SK-N-MC (cell line): ENCODE data around the gene HLA-E.

ENCODE experiments used
- DNase-seq: peaks from one replicate; pipeline ENCODE4 v3.0.0-alpha.2; 2011; ENCODE audit warnings: low read depth, low spot score
- H3K27ac ChIP-seq: fragments of 200-600 bp; sonication (generic); 2 replicates; pipeline ENCODE4 v1.5.1; 2016; ENCODE audit warnings: mixed run types
- H3K36me3 ChIP-seq: fragments of 200-600 bp; sonication (generic); 2 replicates; pipeline ENCODE4 v1.6.1; 2017; ENCODE audit warnings: antibody characterized with exemption, low read length, mixed read lengths; ENCODE audit not compliant: insufficient read depth
- H3K4me3 ChIP-seq: fragments of 200-600 bp; sonication (generic); 2 replicates; pipeline ENCODE4 v1.5.1; 2016
- H3K9ac ChIP-seq: fragments of 200-600 bp; sonication (generic); 2 replicates; pipeline ENCODE4 v1.8.0; 2017; ENCODE audit warnings: mixed run types, mixed read lengths; ENCODE audit not compliant: insufficient read length
- H3K9me3 ChIP-seq: fragments of 200-600 bp; sonication (generic); 2 replicates; pipeline ENCODE4 v1.6.1; 2017; ENCODE audit warnings: low read depth, mild to moderate bottlenecking, antibody characterized with exemption, low read length, moderate library complexity, mixed read lengths
- EZH2 ChIP-seq: fragments of 200-600 bp; sonication (generic); IDR thresholded peaks from one replicate; pipeline ENCODE4 v1.6.1; 2017; ENCODE audit warnings: antibody characterized with exemption
- FOXP2 ChIP-seq: optimal IDR thresholded peaks from 2 replicates; pipeline ENCODE3; 2011; ENCODE audit warnings: mild to moderate bottlenecking, moderate library complexity; ENCODE audit not compliant: insufficient read depth; ENCODE audit errors: extremely low read length, control extremely low read depth
- POLR2AphosphoS5 ChIP-seq: IDR thresholded peaks from 2 replicates; pipeline ENCODE4 v1.6.1; 2012; ENCODE audit warnings: mild to moderate bottlenecking, low read depth, low read length, borderline replicate concordance

HLA-E gene

DNA sequence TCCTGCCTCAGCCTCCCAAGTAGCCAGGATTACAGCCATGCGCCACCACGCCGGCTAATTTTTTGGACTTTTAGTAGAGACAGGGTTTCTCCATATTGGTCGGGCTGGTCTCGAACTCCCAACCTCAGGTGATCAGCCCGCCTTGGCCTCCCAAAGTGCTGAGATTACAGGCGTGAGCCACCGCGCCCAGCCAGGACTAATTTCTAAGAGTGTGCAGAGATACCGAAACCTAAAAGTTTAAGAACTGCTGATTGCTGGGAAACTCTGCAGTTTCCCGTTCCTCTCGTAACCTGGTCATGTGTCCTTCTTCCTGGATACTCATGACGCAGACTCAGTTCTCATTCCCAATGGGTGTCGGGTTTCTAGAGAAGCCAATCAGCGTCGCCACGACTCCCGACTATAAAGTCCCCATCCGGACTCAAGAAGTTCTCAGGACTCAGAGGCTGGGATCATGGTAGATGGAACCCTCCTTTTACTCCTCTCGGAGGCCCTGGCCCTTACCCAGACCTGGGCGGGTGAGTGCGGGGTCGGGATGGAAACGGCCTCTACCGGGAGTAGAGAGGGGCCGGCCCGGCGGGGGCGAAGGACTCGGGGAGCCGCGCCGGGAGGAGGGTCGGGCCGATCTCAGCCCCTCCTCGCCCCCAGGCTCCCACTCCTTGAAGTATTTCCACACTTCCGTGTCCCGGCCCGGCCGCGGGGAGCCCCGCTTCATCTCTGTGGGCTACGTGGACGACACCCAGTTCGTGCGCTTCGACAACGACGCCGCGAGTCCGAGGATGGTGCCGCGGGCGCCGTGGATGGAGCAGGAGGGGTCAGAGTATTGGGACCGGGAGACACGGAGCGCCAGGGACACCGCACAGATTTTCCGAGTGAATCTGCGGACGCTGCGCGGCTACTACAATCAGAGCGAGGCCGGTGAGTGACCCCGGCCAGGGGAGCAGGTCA lies at the start of gene HLA-E:
Gene HLA-E, plus strand, starts transcription at position 429 of the 945 bp plus-strand sequence. Its CDS starts 23 bp downstream, at position 452.
- H3K9ac ChIP-seq, result peak within 1 kb of the TSS; percentile 77
- TF ChIP-seq POLR2AphosphoS5, result peak; percentile 96
- TF ChIP-seq FOXP2, result no peak
- H3K27ac ChIP-seq, result no peak within 1 kb of the TSS
- peaks cover 4% of the 10 kb centered on the region for H3K36me3 ChIP-seq
- peak within 1 kb of the TSS; percentile 96 for H3K4me3 ChIP-seq
- peak; percentile 97 for DNase-seq
- H3K9me3 ChIP-seq, result no peaks in the 10 kb centered on the region

GRCh38 chr6:30441171-30441570 lies 48.1 kb upstream of the HLA-E start:
- no peak overlapping the region for H3K4me3 ChIP-seq
- no peak overlapping the region for H3K9ac ChIP-seq
- no peaks in the 10 kb centered on the region for H3K36me3 ChIP-seq
- no peak for DNase-seq
- H3K9me3 ChIP-seq, result no peaks in the 10 kb centered on the region
- H3K27ac ChIP-seq, result no peak overlapping the region
- TF ChIP-seq EZH2, result no peak
- no peak for TF ChIP-seq FOXP2
- TF ChIP-seq POLR2AphosphoS5, result no peak

GRCh38 chr6:30443657-30444450 lies 45.5 kb upstream of the HLA-E start:
- Histone ChIP-seq H3K27ac (no peak overlapping the region), H3K9me3 (no peaks in the 10 kb centered on the region), H3K36me3 (no peaks in the 10 kb centered on the region), H3K9ac (no peak overlapping the region), H3K4me3 (no peak overlapping the region)
- DNase-seq, result no peak
- TF ChIP-seq FOXP2, result no peak
- TF ChIP-seq EZH2, result no peak
- no peak for TF ChIP-seq POLR2AphosphoS5

DNA sequence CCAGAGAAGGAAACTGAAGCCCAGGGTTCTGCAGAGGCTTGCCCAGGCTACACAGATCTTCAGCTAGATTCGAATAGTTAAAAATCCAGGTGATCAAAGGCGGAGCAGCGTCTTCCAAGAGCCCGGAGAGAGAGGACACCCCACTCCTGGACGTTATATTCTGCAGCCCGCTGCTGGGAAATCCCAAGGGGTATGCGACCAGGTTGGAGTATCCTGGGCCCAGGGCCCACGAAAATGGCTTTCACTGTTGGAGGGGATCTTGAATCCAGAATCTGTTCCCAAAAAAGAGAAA lies 44.9 kb upstream of the HLA-E start:
- TF ChIP-seq EZH2 (no peak), POLR2AphosphoS5 (no peak), FOXP2 (no peak)
- no peaks in the 10 kb centered on the region for H3K9me3 ChIP-seq
- no peak for DNase-seq
- H3K9ac ChIP-seq, result no peak overlapping the region
- H3K27ac ChIP-seq, result no peak overlapping the region
- no peaks in the 10 kb centered on the region for H3K36me3 ChIP-seq
- no peak overlapping the region for H3K4me3 ChIP-seq

DNA sequence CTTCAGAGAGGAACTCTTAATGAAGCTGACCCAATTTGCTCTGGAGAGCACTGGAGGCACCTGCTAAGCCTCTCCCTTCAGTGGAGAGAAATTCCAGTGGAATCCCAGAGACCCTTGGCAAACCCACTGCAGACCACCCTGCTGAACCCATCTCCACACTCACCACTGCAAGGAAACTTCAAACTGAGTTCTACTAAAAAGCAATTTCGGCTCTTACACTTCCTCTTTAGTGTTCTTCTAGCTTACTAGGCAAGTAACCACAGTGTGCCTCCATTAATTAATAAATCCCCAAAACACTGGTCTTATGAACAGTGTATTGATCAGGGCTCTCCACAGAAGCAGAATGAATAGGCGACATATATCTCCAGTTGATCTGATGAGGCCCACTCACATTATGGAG lies 43.0 kb upstream of the HLA-E start:
- no peak overlapping the region for H3K4me3 ChIP-seq
- H3K9ac ChIP-seq, result no peak overlapping the region
- TF ChIP-seq POLR2AphosphoS5, result no peak
- no peak for TF ChIP-seq EZH2
- no peak for TF ChIP-seq FOXP2
- no peaks in the 10 kb centered on the region for H3K9me3 ChIP-seq
- H3K27ac ChIP-seq, result no peak overlapping the region
- H3K36me3 ChIP-seq, result no peaks in the 10 kb centered on the region
- no peak for DNase-seq

- H3K27ac ChIP-seq, result no peak overlapping the region
- H3K9ac ChIP-seq, result no peak overlapping the region
- TF ChIP-seq FOXP2, result no peak
- TF ChIP-seq EZH2, result no peak
- no peaks in the 10 kb centered on the region for H3K9me3 ChIP-seq
- no peaks in the 10 kb centered on the region for H3K36me3 ChIP-seq
- no peak for DNase-seq
- no peak overlapping the region for H3K4me3 ChIP-seq
Observed at GRCh38 chr6:30447237-30447636, 42.1 kb upstream of the HLA-E start.

GRCh38 chr6:30450548-30450908 lies 38.8 kb upstream of the HLA-E start:
- peak overlapping the region; percentile 65 for H3K4me3 ChIP-seq
- H3K27ac ChIP-seq, result no peak overlapping the region; the same call in 1 of the 2 replicates
- DNase-seq, result no peak
- H3K36me3 ChIP-seq, result no peaks in the 10 kb centered on the region
- no peak for TF ChIP-seq FOXP2
- TF ChIP-seq EZH2, result no peak
- TF ChIP-seq POLR2AphosphoS5, result no peak
- peak overlapping the region; percentile 52 for H3K9ac ChIP-seq
- H3K9me3 ChIP-seq, result no peaks in the 10 kb centered on the region

DNA sequence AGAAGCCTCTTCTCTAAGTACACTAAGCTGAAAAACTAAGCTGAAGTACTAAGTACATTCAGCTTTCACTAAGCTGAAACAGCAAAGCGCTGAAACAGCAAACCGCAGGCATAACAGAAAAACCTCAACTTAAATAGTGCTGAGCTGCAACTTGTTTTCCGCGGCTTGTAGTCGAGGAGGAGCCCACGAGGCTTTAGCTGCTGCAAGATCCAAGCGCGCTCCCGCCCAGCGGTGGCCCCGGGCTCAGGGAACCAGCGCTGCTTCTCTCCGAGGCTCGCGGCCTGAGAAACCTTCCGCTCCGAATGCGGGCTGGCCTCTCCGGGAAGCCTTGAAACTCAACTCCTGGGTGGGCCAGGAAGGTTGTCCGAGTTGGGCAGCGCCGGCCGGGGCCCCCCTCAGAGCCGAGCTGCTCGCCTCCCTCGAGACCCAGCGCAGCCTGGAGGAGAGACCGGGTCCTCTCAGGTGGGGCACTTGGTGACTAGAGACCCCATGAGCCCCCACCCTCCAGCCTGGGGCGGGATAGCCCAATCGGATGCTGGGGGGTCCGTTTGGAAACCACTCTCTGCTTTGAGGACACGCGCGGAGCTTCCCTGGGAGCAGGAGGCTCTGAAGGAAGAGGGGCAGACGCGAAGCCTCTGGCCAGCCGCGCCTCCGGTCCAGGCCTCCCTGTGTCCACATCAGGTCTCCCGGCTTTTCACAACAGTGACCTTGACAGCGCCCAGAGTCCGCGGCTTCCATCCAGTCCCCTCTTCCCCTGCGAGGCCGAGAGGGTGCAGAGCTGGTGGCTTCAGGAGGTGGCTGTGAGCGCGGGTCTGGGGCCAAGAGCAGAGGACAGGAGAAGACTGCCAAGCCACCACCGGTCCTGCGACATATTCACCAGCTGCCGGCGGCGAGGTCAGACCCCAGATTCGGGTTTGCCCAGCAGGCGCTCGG lies 38.1 kb upstream of the HLA-E start:
- Histone ChIP-seq H3K9ac (peak overlapping the region; percentile 52), H3K27ac (no peak overlapping the region; the same call in 1 of the 2 replicates), H3K4me3 (peak overlapping the region; percentile 65), H3K9me3 (no peaks in the 10 kb centered on the region), H3K36me3 (no peaks in the 10 kb centered on the region)
- TF ChIP-seq POLR2AphosphoS5 (peak; percentile 58; the same call in 1 of the 2 replicates), FOXP2 (no peak)
- peak; percentile 85 for DNase-seq
